DND-41 (cell line): Measurements from ENCODE around the gene SYT9.

Experiments used
- ATAC-seq: fragments of 200-7000 bp; cut with Tn5 transposase; 3 replicates; pipeline ENCODE4 v1.9.1; 2021; ENCODE audit warnings: low read depth; ENCODE audit not compliant: insufficient read depth
- DNase-seq: peaks from one replicate; pipeline ENCODE4 v3.0.0-alpha.2; 2020
- H2AFZ ChIP-seq: 2 replicates; pipeline ENCODE4 v1.6.0; 2012; ENCODE audit warnings: low read depth, low read length
- H3K27ac ChIP-seq: 2 replicates; pipeline ENCODE4 v1.5.1; 2012; ENCODE audit warnings: low read length, inconsistent platforms
- H3K27me3 ChIP-seq: fragments of 200-600 bp; sonication (generic); 2 replicates; pipeline ENCODE4 v1.6.0; 2012; ENCODE audit warnings: low read length, mild to moderate bottlenecking, inconsistent platforms; ENCODE audit not compliant: insufficient read depth, poor library complexity
- H3K36me3 ChIP-seq: 2 replicates; pipeline ENCODE4 v1.5.1; 2012; ENCODE audit warnings: low read length, inconsistent platforms; ENCODE audit not compliant: insufficient read depth
- H3K4me1 ChIP-seq: 2 replicates; pipeline ENCODE4 v1.5.1; 2012; ENCODE audit warnings: mild to moderate bottlenecking, low read length; ENCODE audit not compliant: insufficient read depth
- H3K4me2 ChIP-seq: 2 replicates; pipeline ENCODE4 v1.6.0; 2012; ENCODE audit warnings: mild to moderate bottlenecking, moderate library complexity, low read length, inconsistent platforms; ENCODE audit not compliant: insufficient read depth
- H3K4me3 ChIP-seq, 2 experiments: fragments of 200-600 bp in 1 of 2; shearing (Covaris generic) in 1 of 2; 2 replicates each; pipeline ENCODE4 v1.5.1; 2012 to 2016; ENCODE audit warnings: inconsistent platforms in 2 of 2, low read length in 2 of 2, mild to moderate bottlenecking in 2 of 2, low read depth in 1 of 2, moderate library complexity in 1 of 2
- H3K79me2 ChIP-seq: 2 replicates; pipeline ENCODE4 v1.6.0; 2012; ENCODE audit warnings: low read length, inconsistent platforms; ENCODE audit not compliant: insufficient read depth
- H3K9ac ChIP-seq: 2 replicates; pipeline ENCODE4 v1.6.0; 2012; ENCODE audit warnings: low read depth, mild to moderate bottlenecking, inconsistent platforms, low read length, moderate library complexity
- H3K9me3 ChIP-seq: 2 replicates; pipeline ENCODE4 v1.5.1; 2012; ENCODE audit warnings: low read length, moderate library complexity, mild to moderate bottlenecking, inconsistent platforms; ENCODE audit not compliant: insufficient read depth, severe bottlenecking
- H4K20me1 ChIP-seq: 2 replicates; pipeline ENCODE4 v1.6.0; 2012; ENCODE audit warnings: low read length; ENCODE audit not compliant: insufficient read depth
- EZH2 ChIP-seq: IDR thresholded peaks from 3 replicates; pipeline ENCODE4 v1.6.1; 2012; ENCODE audit warnings: borderline replicate concordance, low read depth, mild to moderate bottlenecking, moderate library complexity, low read length, inconsistent platforms; ENCODE audit not compliant: severe bottlenecking
- TF ChIP-seq, protein P1 (sequence below): IDR thresholded peaks from 2 replicates; pipeline ENCODE4 v1.5.1; 2012; ENCODE audit warnings: borderline replicate concordance, low read length, moderate library complexity, mild to moderate bottlenecking; ENCODE audit not compliant: poor library complexity, severe bottlenecking; ENCODE audit errors: extremely low read depth

Gene SYT9

DNA sequence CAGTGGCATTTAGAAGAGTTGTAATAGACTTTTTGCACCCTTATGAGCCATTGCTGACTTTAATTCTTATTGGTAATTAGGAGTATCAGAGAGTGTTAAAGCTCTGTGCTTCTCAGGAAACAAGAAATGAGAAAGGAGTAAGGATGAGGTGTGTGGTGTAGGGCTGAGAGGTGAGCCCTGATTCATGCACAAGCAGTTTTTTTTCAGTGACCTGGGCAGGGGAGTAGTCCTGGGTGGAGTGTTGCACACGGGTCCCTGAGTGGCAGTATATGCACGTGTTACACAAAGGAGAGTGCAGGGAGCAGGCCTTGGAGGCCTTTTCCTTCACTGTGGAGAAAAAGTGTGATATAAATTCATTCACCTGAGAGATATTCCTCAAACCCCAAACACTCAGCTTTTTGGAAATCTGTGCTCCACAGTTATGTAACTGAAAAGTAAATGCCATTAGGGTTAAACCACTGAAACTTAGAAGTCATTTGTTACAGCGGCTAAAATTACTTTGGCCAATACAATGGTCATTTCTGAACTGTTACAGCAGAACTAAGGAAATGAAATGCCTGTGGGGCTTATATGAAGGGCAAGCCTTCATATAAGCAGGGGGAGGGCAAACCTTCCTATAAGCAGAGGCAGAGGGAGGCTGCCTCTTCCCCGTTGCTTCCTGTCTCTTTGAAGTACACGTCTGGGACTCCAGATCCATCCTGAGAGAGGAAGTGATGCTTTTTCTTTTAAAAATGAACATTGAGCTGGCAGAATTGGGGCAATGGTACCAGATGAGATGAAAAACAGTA is 171.0 kb downstream of the SYT9 start:
- Histone ChIP-seq H3K79me2 (no peaks in the 10 kb centered on the region), H3K9me3 (no peaks in the 10 kb centered on the region), H2AFZ (no peak overlapping the region), H3K4me1 (no peaks in the 10 kb centered on the region), H3K4me3 (no peak overlapping the region), H3K27ac (no peak overlapping the region), H3K27me3 (no peaks in the 10 kb centered on the region), H4K20me1 (no peaks in the 10 kb centered on the region), H3K4me2 (no peak overlapping the region), H3K36me3 (no peaks in the 10 kb centered on the region), H3K9ac (no peak overlapping the region)
- ATAC-seq (peak; percentile 81), DNase-seq (peak; percentile 19)
- TF ChIP-seq, protein P1, sequence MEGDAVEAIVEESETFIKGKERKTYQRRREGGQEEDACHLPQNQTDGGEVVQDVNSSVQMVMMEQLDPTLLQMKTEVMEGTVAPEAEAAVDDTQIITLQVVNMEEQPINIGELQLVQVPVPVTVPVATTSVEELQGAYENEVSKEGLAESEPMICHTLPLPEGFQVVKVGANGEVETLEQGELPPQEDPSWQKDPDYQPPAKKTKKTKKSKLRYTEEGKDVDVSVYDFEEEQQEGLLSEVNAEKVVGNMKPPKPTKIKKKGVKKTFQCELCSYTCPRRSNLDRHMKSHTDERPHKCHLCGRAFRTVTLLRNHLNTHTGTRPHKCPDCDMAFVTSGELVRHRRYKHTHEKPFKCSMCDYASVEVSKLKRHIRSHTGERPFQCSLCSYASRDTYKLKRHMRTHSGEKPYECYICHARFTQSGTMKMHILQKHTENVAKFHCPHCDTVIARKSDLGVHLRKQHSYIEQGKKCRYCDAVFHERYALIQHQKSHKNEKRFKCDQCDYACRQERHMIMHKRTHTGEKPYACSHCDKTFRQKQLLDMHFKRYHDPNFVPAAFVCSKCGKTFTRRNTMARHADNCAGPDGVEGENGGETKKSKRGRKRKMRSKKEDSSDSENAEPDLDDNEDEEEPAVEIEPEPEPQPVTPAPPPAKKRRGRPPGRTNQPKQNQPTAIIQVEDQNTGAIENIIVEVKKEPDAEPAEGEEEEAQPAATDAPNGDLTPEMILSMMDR, result no peak
- TF ChIP-seq EZH2, result no peak

DNA sequence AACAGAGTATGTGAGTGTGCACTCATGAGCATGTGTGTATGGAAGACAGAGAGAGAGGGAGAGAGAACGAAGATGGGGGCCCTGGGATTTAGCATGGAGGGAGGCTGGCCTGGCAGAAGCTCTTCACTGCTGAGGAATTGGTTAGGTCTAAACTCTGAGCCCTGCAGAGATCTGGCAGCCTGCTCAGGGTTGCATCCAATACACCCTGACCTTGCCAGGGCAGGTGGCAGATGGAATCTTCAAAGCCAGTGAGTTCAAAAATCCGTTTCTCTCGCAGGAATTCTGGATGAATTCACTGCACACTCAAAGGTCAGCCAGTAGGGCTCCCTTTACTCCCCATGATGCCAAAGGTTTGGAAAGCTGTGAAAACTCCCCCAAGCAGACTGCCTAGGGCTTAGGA is 172.2 kb downstream of the SYT9 start:
- ATAC-seq, result no peak
- DNase-seq, result no peak
- H4K20me1 ChIP-seq, result no peaks in the 10 kb centered on the region
- no peak overlapping the region for H2AFZ ChIP-seq
- H3K27me3 ChIP-seq, result no peaks in the 10 kb centered on the region
- H3K4me2 ChIP-seq, result no peak overlapping the region
- H3K4me1 ChIP-seq, result no peaks in the 10 kb centered on the region
- no peak overlapping the region for H3K4me3 ChIP-seq
- no peaks in the 10 kb centered on the region for H3K79me2 ChIP-seq
- H3K9ac ChIP-seq, result no peak overlapping the region
- no peaks in the 10 kb centered on the region for H3K9me3 ChIP-seq
- no peaks in the 10 kb centered on the region for H3K36me3 ChIP-seq
- H3K27ac ChIP-seq, result no peak overlapping the region
- TF ChIP-seq EZH2, result no peak
- TF ChIP-seq, protein P1, result no peak

DNA sequence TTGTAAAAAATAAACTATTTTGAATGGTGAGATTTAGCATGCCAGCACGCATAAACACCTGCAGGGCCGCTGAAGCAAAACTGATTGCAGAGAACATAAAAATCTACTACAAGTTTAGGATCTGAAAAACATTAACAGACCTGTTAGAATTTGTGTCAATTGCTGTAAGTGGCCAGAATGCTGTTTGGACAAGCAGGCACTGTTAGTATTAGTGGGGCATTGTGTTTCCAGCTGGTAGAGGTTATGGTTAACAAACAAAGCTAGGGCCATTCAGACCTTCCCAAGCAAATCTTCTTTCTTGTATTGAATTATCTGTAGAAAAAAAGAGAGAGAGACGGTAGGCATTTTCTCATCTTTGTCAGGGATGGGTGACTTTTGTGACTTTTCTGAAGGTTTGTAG is 176.0 kb downstream of the SYT9 start:
- Histone ChIP-seq H2AFZ (no peak overlapping the region), H4K20me1 (no peaks in the 10 kb centered on the region)

More for the DNA sequence above, 176.0 kb downstream of the SYT9 start:
- no peaks in the 10 kb centered on the region for H3K27me3 ChIP-seq
- no peak overlapping the region for H3K9ac ChIP-seq
- no peaks in the 10 kb centered on the region for H3K79me2 ChIP-seq
- no peak for ATAC-seq
- H3K27ac ChIP-seq, result no peak overlapping the region
- no peak for DNase-seq
- TF ChIP-seq, protein P1, result no peak
- TF ChIP-seq EZH2, result no peak
- H3K4me2 ChIP-seq, result no peak overlapping the region
- no peaks in the 10 kb centered on the region for H3K4me1 ChIP-seq
- H3K36me3 ChIP-seq, result no peaks in the 10 kb centered on the region
- no peaks in the 10 kb centered on the region for H3K9me3 ChIP-seq
- no peak overlapping the region for H3K4me3 ChIP-seq
